ENCODE results near the gene CALHM1. TPM values are rescaled to one million over a fixed set of nuclear protein-coding genes. Genes with fewer than 3 reads are reported as not detected.
"Not testable (repeated sequence)": the region's sequence is repeated elsewhere in the genome, so short reads cannot be mapped to it uniquely, and the experiment has no call there.

Gene CALHM1
- not detected for total RNA-seq

- no peak for DNase-seq
Observed at GRCh38 chr10:103458720-103459119, at the start of gene CALHM1. Gene CALHM1, minus strand, starts transcription at chr10:103458900. Its CDS starts 149 bp downstream, at chr10:103458751.

- DNase-seq: no peak
Observed at GRCh38 chr10:103507235-103508191, 48.8 kb upstream of the CALHM1 start.

GRCh38 chr10:103506061-103506460 lies 47.4 kb upstream of the CALHM1 start:
- no peak for DNase-seq

GRCh38 chr10:103504181-103504783 lies 45.6 kb upstream of the CALHM1 start:
- DNase-seq: no peak

- DNase-seq: not testable (repeated sequence)
Observed at GRCh38 chr10:103503777-103504176, 45.1 kb upstream of the CALHM1 start.

GRCh38 chr10:103502849-103503660 lies 44.4 kb upstream of the CALHM1 start:
- DNase-seq: no peak

GRCh38 chr10:103501186-103501585 lies 42.5 kb upstream of the CALHM1 start:
- DNase-seq: no peak

GRCh38 chr10:103500481-103500880 lies 41.8 kb upstream of the CALHM1 start:
- no peak for DNase-seq

- no peak for DNase-seq
Observed at GRCh38 chr10:103499881-103500280, 41.2 kb upstream of the CALHM1 start.

- DNase-seq: no peak
Observed at GRCh38 chr10:103498936-103499638, 40.4 kb upstream of the CALHM1 start.

GRCh38 chr10:103497161-103497915 lies 38.6 kb upstream of the CALHM1 start:
- DNase-seq: no peak

- DNase-seq: no peak
Observed at GRCh38 chr10:103495321-103495720, 36.6 kb upstream of the CALHM1 start.

GRCh38 chr10:103493916-103494877 lies 35.5 kb upstream of the CALHM1 start:
- no peak for DNase-seq

- peak; percentile 17 for DNase-seq
Observed at GRCh38 chr10:103493362-103493915, 34.7 kb upstream of the CALHM1 start, which contains the start of gene NEURL1. Gene NEURL1, plus strand, starts transcription at chr10:103493705. Its CDS starts 683 bp downstream, at chr10:103494388.

- no peak for DNase-seq
Observed at GRCh38 chr10:103492655-103493261, 34.1 kb upstream of the CALHM1 start.

- DNase-seq: no peak
Observed at GRCh38 chr10:103491729-103492364, 33.1 kb upstream of the CALHM1 start.

GRCh38 chr10:103490986-103491314 lies 32.2 kb upstream of the CALHM1 start:
- DNase-seq: no peak

GRCh38 chr10:103487410-103487708 lies 28.7 kb upstream of the CALHM1 start:
- DNase-seq: no peak
